Embryonic facial prominence (tissue), 1 donor: Measurements from ENCODE around the gene ATM.
"Not testable (repeated sequence)": the region's sequence is repeated elsewhere in the genome, so short reads cannot be mapped to it uniquely, and the experiment has no call there.

Experiments
- DNase-seq: peaks from one replicate; pipeline ENCODE4 v3.0.0-alpha.2; 2016; ENCODE audit errors: extremely low spot score

ATM gene

GRCh38 chr11:108221911-108222573 is 825 bp upstream of the ATM start:
- no peak for DNase-seq

DNA sequence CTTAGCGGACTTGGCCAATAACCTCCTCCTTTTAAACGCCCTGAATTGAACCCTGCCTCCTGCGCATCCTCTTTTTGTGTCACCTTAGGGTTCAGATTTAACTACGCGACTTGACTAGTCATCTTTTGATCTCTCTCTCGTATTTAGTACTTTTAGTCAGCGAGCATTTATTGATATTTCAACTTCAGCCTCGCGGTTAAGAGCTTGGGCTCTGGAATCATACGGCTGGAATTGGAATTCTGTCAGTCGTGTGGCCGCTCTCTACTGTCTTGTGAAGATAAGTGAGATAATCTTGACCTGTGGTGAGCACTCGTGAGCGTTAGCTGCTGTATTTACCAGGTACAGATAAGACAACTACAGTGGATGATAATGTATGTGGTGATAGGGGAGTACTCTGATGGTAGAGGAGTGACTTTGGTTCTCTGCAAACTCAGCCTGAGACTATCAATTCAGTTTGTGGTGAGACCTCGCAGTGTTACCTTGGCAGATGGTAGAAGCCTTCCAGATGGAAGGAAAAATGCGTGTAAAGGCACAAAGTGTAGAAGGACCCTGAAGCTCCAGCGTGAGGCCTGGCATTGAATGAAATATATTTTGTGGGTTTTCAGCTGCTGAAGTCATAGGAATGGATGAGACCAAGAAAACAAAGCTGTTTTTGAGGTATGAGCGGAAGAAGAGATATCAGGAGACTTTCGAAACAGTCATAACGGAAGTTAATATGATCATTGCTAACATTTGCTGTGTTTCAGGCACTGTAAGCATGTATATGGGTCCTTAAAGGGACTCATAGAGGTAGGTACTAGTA is 682 bp downstream of the ATM start:
- DNase-seq: no peak

- no peak for DNase-seq
Measured at GRCh38 chr11:108224366-108224765, 1.5 kb downstream of the ATM start.

DNA sequence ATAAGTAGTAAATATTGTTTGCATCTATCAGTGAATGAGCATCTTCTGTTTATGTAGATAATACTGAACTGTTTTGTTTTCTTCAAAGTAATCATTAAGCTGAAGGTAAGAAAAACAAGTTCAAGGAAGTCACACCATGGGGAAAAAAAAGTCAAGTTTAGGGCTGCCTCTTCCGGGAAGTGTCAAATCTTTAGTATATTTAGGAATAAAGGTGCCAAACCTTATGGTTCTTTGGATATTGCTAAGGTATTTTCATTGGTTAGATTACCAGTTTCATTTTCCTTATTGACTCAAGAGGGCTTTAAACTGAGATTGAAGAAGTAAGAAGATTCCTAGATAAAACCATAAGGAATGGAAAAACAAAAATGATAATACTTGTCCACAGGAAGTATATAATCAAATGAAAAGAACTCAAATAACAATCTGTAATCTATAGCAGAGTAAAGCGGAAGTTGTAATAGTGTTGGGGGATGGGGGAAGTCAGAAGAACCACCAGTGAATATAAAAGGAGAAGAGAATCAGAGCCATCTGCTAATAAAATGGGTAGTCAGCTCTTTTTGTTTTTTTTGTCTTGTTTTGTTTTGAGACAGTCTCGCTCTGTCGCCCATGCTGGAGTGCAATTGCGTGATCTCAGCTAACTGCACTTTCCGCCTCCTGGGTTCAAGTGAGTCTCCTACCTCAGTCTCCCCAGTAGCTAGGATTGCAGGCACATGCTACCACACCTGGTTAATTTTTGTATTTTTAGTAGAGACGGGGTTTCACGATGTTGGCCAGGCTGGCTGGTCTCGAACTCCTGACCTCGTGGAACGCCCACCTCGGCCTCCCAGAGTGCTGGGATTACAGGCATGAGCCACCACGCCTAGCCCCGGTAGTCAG is 2.3 kb downstream of the ATM start:
- no peak for DNase-seq

GRCh38 chr11:108226036-108226435 is 3.2 kb downstream of the ATM start:
- no peak for DNase-seq

DNA sequence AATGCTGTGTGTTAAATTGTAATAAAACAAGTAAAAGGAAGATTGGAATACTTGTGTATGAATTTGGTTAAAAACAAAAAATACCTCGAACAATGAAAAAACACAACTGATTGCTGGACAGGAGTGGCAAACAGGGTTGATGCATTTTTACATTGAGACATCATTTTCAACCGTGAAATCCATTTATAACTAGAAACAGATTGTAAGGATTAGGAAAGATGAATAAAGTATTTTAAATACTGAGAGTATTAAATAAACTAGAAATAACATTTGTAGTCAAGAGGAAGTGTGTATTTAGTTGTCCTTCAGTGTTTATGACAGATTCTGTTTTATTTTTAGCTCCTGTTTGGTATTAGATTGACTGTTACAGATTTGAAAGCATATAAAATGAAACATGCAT is 5.4 kb downstream of the ATM start:
- DNase-seq: no peak

DNA sequence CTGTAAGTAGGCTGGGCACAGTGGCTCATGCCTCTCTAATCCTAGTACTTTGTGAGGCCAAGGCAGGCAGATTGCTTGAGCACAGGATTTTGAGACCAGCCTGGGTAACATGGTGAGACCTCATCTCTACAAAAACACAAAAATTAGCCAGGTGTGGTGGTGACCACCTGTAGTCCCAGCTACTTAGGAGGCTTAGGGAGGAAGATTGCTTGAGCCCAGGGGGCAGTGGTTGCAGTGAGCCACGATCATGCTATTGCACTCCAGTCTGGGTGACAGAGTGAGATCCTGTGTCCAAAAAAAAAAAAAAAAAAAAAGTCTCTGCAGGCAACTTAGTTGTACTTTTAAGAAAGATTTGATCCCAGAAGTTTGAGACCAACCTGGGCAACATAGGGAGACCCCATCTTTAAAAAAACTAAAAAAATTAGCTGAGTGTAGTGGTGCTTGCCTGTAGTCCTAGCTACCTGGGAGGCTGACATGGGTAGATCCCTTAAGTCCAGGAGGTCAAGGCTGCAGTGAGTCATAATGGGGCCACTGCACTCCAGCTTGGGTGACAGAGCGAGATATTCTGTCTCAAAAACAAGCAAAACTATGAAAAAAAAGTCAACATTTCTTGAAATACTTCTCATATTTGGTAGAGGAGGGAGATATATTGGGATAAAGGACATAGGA is 10.5 kb downstream of the ATM start:
- no peak for DNase-seq

DNA sequence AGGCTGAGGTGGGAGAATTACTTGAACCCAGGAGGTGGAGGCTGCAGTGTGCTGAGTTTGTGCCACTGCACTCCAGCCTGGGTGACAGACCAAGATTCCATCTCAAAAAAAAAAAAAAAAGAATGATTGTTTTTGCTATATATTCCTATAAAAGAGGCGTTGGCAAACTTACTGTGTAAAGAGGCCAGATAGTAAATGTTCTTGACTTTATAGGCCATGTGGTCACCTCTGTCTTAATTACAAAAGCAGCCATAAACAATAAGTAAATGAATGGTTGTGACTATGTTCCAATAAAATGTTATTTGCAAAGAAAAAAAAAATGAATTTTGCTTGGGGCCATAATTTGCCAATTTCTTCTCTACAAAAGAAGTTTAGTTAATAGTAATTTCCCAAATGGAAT is 12.3 kb downstream of the ATM start:
- no peak for DNase-seq

DNA sequence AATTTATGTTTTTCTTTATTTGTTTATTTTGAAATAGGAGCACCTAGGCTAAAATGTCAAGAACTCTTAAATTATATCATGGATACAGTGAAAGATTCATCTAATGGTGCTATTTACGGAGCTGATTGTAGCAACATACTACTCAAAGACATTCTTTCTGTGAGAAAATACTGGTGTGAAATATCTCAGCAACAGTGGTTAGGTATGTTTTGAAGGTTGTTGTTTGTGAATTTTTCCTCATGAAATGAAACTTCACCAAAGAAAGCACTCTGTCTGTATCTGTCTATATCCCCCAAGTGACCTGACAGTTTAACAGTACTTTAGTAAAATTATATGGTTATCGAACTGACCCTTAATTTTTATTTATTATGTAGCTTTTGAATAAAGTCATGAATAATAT is 12.8 kb downstream of the ATM start:
- DNase-seq: no peak

- DNase-seq: no peak
Measured at GRCh38 chr11:108237058-108237481, 14.2 kb downstream of the ATM start.

DNA sequence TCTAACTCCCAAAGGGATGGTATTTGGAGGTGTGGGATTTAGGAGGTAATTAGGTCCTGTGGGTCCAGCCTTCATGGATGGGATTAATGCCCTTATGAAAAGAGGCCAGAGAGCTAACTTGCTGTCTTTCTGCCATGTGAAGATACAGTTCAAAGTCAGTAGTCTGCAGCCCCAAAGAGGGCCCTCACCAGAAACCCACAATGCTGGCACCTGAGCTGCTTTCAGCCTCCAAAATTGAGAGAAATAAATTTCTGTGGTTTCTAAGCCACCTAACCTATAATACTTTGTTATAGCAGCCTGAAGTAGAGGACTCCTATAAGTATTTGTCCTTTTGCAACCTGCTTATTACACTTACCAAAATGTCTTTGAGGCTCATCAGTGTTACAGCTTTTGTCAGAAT is 16.2 kb downstream of the ATM start:
- no peak for DNase-seq

DNA sequence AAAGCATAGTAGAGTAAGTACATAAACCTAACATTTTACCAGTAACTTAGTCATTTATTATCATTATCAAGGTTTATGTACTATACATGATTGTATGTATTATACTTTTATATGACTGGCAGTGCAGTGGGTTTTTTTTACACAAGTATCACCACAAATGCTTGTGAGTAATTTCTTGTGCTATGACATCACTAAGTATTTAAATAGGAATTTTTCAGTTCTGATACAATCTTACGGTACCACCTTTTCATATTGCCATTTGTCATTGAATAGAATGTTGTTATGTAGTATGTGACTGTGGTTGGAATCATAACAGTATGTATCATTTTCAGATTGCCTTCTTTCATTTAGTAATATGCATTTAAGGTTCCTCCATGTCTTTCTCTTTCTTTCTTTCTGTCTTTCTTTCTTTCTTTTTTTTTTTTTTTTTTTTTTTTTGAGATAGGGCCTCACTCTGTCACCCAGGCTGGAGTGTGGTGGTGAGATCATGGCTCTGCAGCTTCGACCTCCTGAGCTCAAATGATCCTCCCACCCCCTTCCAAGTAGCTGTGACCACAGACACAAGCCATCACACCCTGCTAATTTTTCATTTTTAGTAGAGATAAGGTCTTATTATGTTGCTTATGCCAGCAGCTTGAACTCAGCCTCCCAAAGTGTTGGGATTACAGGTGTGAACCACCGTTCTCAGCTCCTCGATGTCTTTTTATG is 18.6 kb downstream of the ATM start:
- DNase-seq: no peak

DNA sequence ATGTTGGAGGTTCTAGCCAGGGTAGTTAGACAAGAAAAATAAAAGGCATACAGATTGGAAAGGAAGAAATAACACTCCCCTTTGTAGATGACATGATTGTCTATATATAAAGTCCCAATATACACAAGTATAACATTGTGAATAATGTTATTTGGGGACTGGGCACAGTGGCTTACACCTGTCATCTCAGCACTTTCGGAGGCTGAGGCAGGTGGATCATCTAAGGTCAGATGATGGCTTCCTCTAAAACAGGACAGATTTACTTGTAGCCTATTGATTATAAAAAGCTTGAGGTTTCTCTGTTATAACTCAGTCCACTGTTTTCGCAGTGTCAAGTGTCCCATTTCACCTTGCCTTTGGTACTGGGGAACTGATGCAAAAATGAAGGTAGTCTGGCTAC is 19.6 kb downstream of the ATM start:
- no peak for DNase-seq

DNA sequence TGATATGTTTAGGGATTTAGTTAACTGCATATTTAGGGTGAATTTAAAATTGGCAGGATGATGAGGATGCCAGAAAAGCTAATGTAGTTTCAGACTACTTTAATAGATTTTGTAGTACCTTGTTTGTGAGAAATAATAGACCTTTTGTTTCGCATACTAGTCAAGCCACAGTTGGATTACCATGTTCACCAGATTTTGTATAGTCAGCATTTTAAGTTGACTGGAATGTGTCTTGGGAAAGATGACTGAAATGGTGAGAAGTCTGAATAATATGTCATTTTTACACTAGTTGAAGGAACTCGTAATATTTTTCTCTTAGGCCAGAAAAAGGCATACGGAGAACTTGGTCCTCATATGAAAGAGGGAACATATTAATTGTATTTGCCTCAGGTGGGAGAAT is 23.4 kb downstream of the ATM start:
- no peak for DNase-seq

DNA sequence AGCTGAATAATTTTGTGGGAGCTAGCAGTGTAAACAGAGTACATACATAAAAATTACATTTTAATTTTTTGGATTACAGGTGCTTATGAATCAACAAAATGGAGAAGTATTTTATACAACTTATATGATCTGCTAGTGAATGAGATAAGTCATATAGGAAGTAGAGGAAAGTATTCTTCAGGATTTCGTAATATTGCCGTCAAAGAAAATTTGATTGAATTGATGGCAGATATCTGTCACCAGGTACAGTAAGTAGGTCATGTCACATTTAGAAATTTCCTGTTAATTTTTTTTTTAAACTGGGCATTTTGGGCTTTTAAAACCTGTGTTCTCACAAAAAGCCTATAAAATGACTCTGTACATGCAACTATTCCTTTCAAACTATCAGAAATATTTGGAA is 24.0 kb downstream of the ATM start:
- no peak for DNase-seq

DNA sequence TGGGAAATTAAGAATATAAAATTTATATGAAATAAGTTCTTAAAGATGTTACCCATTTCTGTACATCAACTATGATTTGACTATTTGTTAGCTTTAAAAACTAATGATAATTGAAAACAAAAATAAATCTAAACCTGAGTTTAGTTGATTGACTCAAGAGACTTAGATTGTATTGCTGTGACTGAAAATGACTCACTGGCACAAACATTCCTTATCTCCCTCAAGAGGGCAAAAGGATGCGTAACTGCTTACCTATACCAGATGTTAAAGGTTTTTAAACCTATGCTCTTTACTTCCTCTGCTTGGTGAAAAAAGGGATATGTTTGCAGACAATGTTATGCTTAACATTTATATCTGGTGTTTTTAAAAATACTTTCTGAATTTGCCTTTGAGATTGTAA is 30.3 kb downstream of the ATM start:
- no peak for DNase-seq

- DNase-seq: no peak
Measured at GRCh38 chr11:108269583-108269982, 46.7 kb downstream of the ATM start.

DNA sequence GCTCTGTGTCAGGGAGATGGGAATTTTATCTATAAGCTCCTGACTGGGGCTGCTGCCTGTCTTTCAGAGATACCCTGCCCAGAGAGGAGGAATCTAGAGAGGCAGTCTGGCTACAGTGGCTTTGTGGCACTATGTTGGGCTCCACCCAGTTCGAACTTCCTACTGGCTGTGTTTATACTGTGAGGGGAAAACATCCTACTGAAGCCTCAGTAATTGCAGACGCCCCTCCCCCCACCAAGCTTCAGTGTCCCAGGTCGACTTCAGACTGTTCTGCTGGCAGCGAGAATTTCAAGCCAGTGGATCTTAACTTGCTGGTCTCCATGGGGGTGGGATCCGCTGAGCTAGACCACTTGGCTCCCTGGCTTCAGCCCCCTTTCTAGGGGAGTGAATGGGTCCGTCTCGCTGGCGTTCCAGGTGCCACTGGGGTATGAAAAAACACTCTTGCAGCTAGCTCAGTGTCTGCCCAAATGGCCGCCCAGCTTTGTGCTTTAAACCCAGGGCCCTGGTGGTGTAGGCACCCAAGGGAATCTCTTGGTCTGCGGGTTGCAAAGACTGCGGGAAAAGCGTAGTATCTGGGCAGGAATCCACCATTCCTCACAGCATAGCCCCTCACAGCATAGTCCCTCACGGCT is 54.2 kb downstream of the ATM start:
- DNase-seq: not testable (repeated sequence)

- DNase-seq: no peak
Measured at GRCh38 chr11:108278546-108278945, 55.7 kb downstream of the ATM start.

DNA sequence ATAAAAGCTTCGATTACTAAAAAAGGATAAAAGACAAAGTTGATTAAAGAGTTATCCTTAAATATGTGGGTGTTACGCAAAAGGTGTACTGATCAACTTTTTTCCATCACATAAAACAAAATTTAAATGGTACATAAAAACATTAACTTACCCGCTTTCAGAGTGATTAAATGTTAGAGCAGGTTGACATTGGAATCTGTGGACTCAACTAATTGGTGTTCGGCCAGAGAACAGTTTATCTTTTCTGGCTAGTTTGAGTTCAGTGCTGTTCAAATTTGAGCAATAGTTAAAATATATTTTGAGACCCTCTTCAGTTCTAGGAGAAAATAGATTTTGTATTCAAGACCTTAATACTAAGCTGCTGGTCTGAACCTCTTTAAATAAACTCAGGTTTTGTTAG is 56.1 kb downstream of the ATM start:
- DNase-seq: no peak

- DNase-seq: no peak
Measured at GRCh38 chr11:108286370-108286769, 63.5 kb downstream of the ATM start.
